Measurements from ENCODE around the gene NOS1AP.
"Not testable (repeated sequence)": the region's sequence is repeated elsewhere in the genome, so short reads cannot be mapped to it uniquely, and the experiment has no call there.

The NOS1AP gene

DNA sequence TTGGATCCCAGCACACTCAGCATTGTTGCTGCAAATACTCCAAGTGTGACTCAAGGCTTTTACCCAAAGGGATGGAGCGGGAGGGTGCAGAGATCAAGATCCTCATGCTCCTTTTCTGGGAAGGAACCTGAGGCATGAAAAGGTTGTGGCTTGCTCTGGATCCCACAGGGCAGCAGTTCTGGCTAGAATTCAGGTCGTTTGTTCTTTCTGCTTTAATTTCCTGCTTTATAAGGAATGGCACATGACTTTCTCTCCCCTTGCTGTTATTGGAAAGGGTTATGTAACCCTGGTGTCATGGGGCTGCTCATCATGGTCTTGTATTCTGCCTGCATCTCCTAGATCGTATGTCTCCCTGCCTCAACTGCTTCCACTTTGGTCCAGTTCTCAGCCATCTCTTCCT, 101.6 kb downstream of the NOS1AP start:
- Histone ChIP-seq H3K36me3 (no peaks in the 10 kb centered on the region), H3K4me3 (no peak overlapping the region), H4K20me1 (no peaks in the 10 kb centered on the region), H3K27ac (no peak overlapping the region), H3K9ac (no peak overlapping the region), H3K4me1 (peaks cover 34% of the 10 kb centered on the region), H3K27me3 (no peaks in the 10 kb centered on the region), H3K4me2 (no peak overlapping the region), H3K9me3 (no peaks in the 10 kb centered on the region)
- TF ChIP-seq Cebpa-rat (IDR thresholded peaks at IDR 0.05) = no peak

DNA sequence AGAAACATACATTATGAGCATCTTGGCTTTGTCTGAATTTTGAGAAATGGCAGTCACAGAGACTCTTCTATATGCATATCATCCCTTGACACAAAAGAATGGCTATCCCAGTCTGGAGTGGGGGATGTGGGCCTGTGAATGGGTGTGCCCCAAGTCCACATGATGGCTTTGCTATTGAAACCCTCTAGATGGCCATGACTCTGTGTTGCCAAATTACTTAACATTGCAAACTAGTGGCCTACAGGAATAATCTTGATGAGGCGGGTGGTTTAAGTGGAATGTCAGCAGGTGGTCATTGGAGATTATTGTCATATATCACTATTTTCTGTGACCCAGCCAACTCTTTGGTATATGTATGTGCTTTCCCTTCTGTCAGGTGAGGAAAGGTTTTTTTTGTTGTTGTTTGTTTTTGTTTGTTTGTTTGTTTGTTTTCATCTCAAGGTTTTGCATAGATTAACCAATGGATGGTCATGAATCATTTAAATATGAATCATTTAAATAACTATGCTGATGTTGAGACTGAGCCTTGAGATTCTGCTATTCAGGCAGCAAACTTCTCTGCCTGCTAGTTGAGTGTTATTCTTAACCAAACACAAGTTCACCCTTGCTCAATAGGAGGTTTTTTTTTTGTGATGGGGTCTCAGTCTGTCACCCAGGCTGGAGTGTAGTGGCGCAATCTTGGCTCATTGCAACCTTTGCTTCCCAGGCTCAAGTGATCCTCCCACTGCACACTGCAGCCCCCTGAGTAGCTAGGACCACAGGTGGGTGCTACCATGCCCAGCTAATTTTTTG, 103.0 kb downstream of the NOS1AP start:
- no peaks in the 10 kb centered on the region for H3K36me3 ChIP-seq
- no peak overlapping the region for H3K4me2 ChIP-seq
- no peak overlapping the region for H3K4me3 ChIP-seq
- peaks cover 20% of the 10 kb centered on the region for H3K4me1 ChIP-seq
- H3K27me3 ChIP-seq = no peaks in the 10 kb centered on the region
- no peaks in the 10 kb centered on the region for H4K20me1 ChIP-seq
- H3K9ac ChIP-seq = no peak overlapping the region
- no peak for TF ChIP-seq Cebpa-rat (IDR thresholded peaks at IDR 0.05)
- no peaks in the 10 kb centered on the region for H3K9me3 ChIP-seq
- no peak overlapping the region for H3K27ac ChIP-seq

DNA sequence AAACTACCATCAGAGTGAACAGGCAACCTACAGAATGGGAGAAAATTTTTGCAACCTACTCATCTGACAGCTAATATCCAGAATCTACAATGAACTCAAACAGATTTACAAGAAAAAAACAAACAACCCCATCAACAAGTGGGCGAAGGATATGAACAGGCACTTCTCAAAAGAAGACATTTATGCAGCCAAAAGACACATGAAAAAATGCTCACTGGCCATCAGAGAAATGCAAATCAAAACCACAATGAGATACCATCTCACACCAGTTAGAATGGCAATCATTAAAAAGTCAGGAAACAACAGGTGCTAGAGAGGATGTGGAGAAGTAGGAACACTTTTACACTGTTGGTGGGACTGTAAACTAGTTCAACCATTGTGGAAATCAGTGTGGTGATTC, 104.1 kb downstream of the NOS1AP start:
- H3K9me3 ChIP-seq, H3K4me1 ChIP-seq, H3K9ac ChIP-seq, H3K27me3 ChIP-seq, H3K4me2 ChIP-seq, H3K27ac ChIP-seq, H3K36me3 ChIP-seq, H3K4me3 ChIP-seq, H4K20me1 ChIP-seq: not testable (repeated sequence)

DNA sequence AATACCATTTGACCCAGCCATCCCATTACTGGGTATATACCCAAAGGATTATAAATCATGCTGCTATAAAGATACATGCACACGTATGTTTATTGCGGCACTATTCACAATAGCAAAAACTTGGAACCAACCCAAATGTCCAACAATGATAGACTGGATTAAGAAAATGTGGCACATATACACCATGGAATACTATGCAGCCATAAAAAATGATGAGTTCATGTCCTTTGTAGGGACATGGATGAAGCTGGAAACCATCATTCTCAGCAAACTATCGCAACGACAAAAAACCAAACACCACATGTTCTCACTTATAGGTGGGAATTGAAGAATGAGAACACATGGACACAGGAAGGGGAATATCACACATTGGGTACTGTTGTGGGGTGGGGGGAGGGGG, 104.5 kb downstream of the NOS1AP start:
- not testable (repeated sequence) for H3K27me3 ChIP-seq, H4K20me1 ChIP-seq, H3K4me1 ChIP-seq, H3K36me3 ChIP-seq, H3K9me3 ChIP-seq, H3K9ac ChIP-seq, H3K4me2 ChIP-seq, H3K4me3 ChIP-seq, H3K27ac ChIP-seq

DNA sequence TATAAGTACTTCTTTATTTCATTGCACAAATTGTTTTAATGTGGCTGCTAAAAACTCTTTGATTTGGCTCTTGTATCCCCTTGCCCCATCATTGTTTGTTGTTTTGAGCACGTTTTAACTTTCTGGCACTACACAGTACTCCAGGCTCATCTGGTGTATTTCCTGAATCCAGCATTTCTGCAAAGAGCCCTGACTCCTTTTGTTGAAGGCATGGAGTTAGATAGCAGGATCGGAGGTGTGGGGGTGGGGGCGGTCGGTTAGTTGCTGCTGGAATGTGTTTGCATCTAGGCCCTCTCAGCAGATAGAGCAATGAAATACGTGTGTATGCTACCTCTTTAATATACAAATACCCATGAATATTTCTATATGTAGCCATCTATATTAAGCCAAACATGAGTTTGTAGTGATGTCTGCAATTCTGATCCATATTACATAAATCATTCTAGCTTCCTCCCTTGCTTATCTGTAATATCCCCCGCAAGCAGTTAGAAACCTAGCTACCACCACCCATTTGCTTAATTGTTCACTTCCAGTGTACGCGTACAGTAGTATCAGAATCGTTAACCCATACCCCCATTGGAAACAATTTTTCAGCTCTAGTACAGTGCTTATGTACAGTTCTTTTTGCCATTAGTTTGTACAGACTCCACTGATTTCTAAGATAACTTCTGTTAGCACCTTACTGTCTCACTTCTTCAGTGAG, 106.0 kb downstream of the NOS1AP start:
- no peak overlapping the region for H3K4me2 ChIP-seq
- no peak overlapping the region for H3K9ac ChIP-seq
- H4K20me1 ChIP-seq = no peaks in the 10 kb centered on the region
- H3K27me3 ChIP-seq = no peaks in the 10 kb centered on the region
- no peak overlapping the region for H3K4me3 ChIP-seq
- no peaks in the 10 kb centered on the region for H3K4me1 ChIP-seq
- no peak for TF ChIP-seq Cebpa-rat (IDR thresholded peaks at IDR 0.05)
- no peaks in the 10 kb centered on the region for H3K36me3 ChIP-seq
- no peaks in the 10 kb centered on the region for H3K9me3 ChIP-seq
- no peak overlapping the region for H3K27ac ChIP-seq

DNA sequence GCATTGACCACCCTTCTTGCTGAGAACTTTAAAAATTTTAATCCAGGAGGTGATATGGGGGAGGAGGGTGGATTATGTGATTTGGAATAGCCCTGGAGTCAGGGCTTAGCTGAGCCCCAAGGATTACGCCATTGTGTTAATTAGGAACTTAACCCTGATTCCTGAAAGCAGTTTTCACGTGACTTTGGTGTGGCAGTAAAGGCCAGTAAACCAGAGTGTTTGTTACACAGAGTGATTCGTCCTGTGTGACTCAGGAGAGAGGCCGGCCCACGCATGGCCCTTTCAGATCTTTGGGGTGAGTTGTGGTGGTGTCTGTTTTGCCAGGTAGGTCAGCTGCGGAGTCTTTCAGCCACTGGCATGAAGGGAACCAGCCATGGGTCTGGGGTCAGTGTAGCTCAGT, 107.6 kb downstream of the NOS1AP start:
- H3K27ac ChIP-seq = no peak overlapping the region
- H4K20me1 ChIP-seq = no peaks in the 10 kb centered on the region
- no peak for TF ChIP-seq Cebpa-rat (IDR thresholded peaks at IDR 0.05)
- no peak overlapping the region for H3K9ac ChIP-seq
- no peaks in the 10 kb centered on the region for H3K9me3 ChIP-seq
- no peak overlapping the region for H3K4me2 ChIP-seq
- H3K4me1 ChIP-seq = no peaks in the 10 kb centered on the region
- H3K36me3 ChIP-seq = no peaks in the 10 kb centered on the region
- no peak overlapping the region for H3K4me3 ChIP-seq
- H3K27me3 ChIP-seq = no peaks in the 10 kb centered on the region

DNA sequence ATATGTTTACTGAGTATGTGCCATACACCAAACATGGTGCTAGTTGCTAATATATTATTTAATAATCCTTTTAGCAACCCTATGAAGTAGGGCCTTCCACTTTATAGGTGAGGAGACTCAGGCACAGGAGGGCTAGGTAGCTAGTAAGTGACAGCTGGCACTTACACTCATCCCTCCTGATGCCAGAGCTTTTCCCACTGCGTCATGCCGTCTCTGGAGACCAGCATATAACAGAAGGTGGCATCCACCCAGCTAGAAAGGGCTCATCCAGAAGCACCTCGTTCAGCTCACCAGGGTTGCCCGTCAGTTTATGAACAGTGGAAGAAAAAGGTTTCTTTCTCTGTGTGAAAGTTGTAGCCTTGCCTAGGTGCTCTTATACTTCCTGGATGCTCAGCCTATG, 108.9 kb downstream of the NOS1AP start:
- H3K27ac ChIP-seq = no peak overlapping the region
- H3K9me3 ChIP-seq = no peaks in the 10 kb centered on the region
- no peak overlapping the region for H3K9ac ChIP-seq
- no peaks in the 10 kb centered on the region for H3K27me3 ChIP-seq
- TF ChIP-seq Cebpa-rat (IDR thresholded peaks at IDR 0.05) = no peak
- H4K20me1 ChIP-seq = no peaks in the 10 kb centered on the region
- no peaks in the 10 kb centered on the region for H3K36me3 ChIP-seq
- H3K4me2 ChIP-seq = no peak overlapping the region
- no peak overlapping the region for H3K4me3 ChIP-seq
- no peaks in the 10 kb centered on the region for H3K4me1 ChIP-seq

DNA sequence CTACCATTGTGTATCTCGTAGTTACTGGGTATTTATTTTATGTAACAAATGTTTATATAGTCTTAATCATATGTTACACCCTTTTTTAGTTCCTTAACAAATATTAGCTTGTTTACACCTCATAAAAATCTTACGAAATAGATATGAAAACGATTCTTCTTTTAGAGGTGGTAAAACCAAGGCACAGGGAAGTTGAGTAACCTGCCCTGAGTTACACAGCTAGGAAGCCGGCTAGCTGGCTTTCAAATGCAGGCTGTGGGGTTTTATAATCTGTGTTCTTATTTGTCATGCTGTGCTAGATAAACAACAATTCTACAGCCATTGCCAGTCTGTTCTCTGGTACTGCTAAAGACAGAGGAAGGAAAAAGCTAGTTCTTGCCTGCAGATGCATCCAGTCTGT, 109.6 kb downstream of the NOS1AP start:
- Histone ChIP-seq H3K9ac (no peak overlapping the region), H3K27me3 (no peaks in the 10 kb centered on the region), H3K4me2 (no peak overlapping the region), H3K4me1 (no peaks in the 10 kb centered on the region), H4K20me1 (no peaks in the 10 kb centered on the region), H3K36me3 (no peaks in the 10 kb centered on the region), H3K4me3 (no peak overlapping the region), H3K27ac (no peak overlapping the region), H3K9me3 (no peaks in the 10 kb centered on the region)
- no peak for TF ChIP-seq Cebpa-rat (IDR thresholded peaks at IDR 0.05)

DNA sequence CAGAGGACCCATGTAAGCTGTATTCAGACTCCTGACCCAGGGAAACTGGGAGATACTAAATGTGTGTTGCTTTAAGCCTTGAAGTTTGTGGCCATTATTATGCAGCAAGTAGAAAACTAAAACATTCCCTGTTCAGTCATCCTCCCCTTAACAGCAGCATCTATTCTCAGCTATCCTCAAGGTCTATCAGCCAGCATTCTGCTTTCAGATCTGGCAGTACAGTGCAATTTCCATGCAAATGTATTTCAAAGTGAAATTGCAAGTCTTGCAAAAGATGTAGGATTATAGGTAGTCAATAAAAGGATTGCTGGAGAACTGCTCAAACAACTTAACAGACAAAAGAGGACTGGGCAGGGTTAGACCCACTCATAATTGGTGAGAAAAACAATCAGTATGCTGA, 111.3 kb downstream of the NOS1AP start:
- Histone ChIP-seq H3K4me3 (no peak overlapping the region), H3K9me3 (no peaks in the 10 kb centered on the region), H3K36me3 (no peaks in the 10 kb centered on the region), H3K27ac (no peak overlapping the region), H3K27me3 (no peaks in the 10 kb centered on the region), H3K4me2 (no peak overlapping the region), H3K4me1 (no peaks in the 10 kb centered on the region), H3K9ac (no peak overlapping the region), H4K20me1 (no peaks in the 10 kb centered on the region)
- no peak for TF ChIP-seq Cebpa-rat (IDR thresholded peaks at IDR 0.05)

DNA sequence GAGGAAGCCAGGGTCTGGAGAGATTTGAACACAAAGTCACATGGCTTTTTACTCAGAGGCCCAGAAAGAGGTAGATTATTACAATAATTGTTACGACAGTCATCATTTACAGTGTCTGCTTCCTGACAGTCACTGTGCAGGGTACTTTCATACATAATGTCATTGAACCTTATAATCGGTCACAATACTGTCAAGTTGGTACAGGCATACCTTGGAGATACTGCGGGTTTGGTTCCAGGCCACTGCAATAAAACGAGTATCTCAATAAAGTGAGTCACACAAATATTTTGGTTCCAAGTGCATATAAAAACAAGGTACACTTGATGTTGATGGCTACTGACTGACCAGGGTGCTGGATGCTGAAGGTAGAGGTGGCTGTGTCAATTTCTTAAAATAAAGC, 112.6 kb downstream of the NOS1AP start:
- Histone ChIP-seq H3K36me3 (no peaks in the 10 kb centered on the region), H3K9me3 (no peaks in the 10 kb centered on the region), H3K4me1 (no peaks in the 10 kb centered on the region), H4K20me1 (no peaks in the 10 kb centered on the region), H3K27me3 (no peaks in the 10 kb centered on the region), H3K9ac (no peak overlapping the region), H3K27ac (no peak overlapping the region), H3K4me2 (no peak overlapping the region), H3K4me3 (no peak overlapping the region)
- TF ChIP-seq Cebpa-rat (IDR thresholded peaks at IDR 0.05) = no peak
